Activated T-helper 1 cell treated with anti-CD3 and anti-CD28 coated beads, Interleukin-2, amount 50 U/mL, for 16 hours (primary cell): ENCODE measurements around the gene PEG3.

Experiments used
- DNase-seq, 2 donors: peaks; one replicate each; pipeline ENCODE4 v3.0.0-alpha.2; 2020; ENCODE audit warnings: low read depth in 1 of 2, low spot score in 1 of 2

The PEG3 gene

GRCh38 chr19:56811480-56811879 is 29.0 kb downstream of the PEG3 start:
- no peak for DNase-seq

GRCh38 chr19:56810260-56810659 is 30.3 kb downstream of the PEG3 start:
- no peak for DNase-seq

DNA sequence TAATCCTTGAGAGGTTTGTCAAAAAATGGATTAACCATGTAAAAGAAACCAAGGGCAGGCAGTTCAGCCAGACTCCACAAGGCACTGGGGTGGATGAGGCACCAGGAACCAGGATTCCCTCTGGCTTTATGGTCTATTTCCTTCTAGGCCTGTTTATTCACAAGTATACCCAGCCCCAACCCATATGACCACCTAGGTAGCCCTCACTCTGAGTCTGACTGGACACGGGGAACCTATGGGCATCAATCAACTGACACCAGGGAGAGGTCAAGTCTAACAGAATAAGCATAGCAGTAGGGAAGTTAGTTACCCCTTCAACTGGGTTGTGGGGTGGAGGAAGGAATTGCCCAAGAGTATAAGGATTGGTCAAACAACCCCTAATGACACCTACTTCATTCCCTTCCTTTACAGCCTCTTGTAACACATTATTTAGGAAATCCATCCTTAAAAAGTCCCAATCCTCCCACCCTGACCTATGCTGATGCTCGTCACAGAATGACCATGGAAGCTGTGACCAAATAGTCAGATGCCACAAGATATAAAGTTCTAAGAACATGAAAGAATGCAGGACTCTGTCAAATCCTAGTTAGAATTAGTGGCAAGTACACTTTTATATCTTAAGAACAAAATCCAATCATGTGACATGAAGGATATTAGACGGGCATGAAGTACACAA is 31.7 kb downstream of the PEG3 start:
- no peak for DNase-seq

DNA sequence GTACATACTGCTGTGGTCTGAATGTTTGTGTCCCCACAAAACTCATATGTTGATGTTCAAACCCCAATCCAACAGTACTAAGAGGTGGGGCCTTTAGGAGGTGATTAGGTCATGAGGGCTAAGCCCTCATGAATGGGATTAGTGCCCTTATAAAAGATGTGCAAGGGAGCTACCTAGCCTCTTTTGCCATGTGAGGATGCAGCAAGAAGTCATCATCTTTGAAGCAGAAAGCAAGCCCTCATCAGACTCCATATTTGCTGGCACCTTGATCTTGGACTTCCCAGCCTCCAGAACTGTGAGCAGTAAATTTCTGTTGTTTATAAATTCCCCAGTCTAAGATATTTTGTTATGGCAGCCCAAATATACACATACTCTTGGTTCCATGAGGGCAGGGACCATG is 33.9 kb downstream of the PEG3 start:
- DNase-seq, result no peak
